Hypothalamus (tissue), 51 donors: Measurements from ENCODE around the gene MANF.

Source experiments
- DNase-seq, 51 donors: peaks; one replicate each; lab custom pipeline; 2025; lab: John Stamatoyannopoulos, UW

MANF gene

DNA sequence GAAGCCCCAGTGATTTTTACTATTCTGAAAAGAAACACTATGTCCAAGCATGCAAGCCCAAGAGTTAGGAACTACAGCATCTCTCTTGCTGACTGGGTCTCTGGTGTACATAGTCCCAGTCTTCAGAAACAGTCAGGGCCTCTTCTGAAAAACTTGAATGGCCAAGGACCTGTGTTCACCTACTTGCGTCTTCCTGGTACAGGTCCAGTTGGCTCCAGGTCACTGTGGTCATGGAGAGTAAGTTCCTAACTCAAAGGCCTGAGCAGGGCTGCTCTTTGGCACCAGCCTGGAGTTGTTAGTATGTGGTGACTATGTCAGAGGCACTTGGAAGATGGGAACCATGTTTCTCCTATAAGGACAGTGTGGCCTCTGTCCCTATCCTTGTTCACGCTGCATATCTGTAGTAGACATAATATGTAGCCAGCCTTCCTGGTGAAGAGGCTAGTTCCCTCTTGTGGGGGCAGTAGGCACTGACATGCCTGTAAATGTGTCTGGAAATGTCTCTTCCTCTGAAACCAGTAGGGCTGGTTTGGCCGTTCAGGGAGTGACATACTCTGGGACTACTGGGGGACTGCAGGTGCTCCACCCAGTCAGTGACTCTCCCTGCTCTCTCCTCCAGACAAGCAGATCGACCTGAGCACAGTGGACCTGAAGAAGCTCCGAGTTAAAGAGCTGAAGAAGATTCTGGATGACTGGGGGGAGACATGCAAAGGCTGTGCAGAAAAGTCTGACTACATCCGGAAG is 3.4 kb downstream of the MANF start:
- DNase-seq: no peak

- peak in 25 of 51 donors; percentile 6 to 55 (median 27) for DNase-seq
These were observed 4.5 kb downstream of the MANF start for GRCh38 chr3:51389423-51390183.

DNA sequence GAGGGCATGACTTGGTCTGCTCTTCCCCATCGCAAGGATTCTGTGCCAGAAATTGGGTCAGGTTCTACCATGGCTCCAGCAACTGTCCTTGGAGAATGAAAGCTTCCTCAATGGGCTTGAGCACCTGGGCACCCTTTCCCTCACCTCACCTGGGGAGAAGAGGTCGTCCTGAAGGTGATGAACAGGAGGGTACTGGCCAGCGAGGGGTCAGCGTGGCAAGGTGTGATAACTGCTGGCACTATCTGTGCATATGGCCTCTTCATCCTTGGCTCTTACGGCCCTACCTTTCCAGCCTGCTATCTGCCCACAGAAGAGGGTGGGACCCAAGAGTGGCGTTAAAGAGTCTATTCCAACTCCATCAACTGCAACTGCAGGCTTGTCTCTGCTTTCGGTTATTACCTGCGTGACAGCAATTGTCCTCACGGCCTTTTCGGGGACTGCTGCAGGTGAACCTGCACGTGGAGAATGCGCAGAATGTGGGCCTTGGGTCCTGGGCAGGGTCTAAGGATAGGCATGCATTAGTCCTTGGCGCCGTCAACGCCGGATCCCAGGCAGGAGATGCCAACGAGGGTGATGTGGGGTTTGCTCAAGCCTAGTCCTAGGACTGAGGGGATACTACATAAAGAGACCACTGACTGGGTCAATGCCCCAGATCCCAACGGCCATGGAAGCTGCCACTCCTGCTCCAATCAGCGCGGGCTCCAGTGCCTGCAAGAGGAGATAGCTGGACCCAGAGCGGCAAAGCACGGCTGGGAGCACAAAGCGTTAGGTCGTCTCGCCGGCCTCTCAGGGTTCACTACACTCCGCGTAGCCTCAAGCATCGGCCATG is 5.4 kb downstream of the MANF start:
- DNase-seq: no peak

DNA sequence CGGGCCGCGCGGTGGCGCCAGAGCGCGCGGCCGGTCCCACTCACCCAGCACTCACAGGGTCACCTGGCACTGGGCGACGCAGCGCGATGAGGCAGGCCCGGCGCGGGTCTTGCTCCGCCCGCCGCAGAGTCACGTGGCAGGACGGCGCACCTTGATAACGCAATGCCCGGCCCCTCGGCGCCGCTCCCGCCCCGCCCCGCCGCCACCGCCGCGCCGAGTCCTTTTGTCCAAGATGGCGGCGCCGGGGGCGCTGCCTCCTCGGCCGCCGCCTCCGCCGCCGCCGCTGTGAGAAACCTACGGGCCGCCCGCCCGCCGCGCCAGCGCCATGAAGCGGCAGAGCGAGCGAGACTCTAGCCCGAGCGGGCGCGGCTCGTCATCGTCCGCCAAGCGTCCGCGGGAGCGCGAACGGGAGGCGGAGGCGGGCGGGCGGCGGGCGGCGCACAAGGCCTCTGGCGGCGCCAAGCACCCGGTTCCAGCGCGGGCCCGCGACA is 6.0 kb downstream of the MANF start, which contains the start of gene RBM15B:
RBM15B (plus strand) TSS at position 211 of the 491 bp plus-strand sequence; CDS start at position 326, 115 bp downstream.
- peak; percentile 63 to 99 (median 94) for DNase-seq

GRCh38 chr3:51391566-51392354 is 6.7 kb downstream of the MANF start:
- DNase-seq: peak in 8 of 51 donors; percentile 15 to 46 (median 38)

DNA sequence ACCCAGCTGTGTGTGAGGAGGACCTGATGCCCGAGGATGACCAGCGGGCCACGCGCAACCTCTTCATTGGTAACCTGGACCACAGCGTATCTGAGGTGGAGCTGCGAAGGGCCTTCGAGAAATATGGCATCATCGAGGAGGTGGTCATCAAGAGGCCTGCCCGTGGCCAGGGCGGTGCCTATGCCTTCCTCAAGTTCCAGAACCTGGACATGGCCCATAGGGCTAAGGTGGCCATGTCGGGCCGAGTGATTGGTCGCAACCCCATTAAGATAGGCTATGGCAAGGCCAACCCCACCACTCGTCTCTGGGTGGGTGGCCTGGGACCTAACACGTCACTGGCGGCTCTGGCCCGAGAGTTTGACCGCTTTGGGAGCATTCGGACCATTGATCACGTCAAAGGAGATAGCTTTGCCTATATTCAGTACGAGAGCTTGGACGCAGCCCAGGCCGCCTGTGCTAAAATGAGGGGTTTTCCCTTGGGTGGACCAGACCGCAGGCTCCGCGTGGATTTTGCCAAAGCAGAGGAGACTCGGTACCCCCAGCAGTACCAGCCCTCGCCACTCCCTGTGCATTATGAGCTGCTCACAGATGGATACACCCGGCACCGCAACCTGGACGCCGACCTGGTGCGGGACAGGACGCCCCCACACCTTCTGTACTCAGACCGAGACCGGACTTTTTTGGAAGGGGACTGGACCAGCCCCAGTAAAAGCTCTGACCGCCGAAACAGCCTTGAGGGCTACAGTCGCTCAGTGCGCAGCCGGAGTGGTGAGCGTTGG is 7.5 kb downstream of the MANF start:
- no peak for DNase-seq

- DNase-seq: no peak
These were observed 8.0 kb downstream of the MANF start for GRCh38 chr3:51393134-51393495.

GRCh38 chr3:51393564-51393963 is 8.5 kb downstream of the MANF start:
- no peak for DNase-seq

- no peak for DNase-seq
These were observed 9.4 kb downstream of the MANF start for GRCh38 chr3:51394541-51394940.

GRCh38 chr3:51395493-51396213 is 10.6 kb downstream of the MANF start:
- DNase-seq: no peak

- no peak for DNase-seq
These were observed 11.3 kb downstream of the MANF start for GRCh38 chr3:51396401-51396800.

GRCh38 chr3:51397392-51397791 is 12.3 kb downstream of the MANF start:
- no peak for DNase-seq

GRCh38 chr3:51398595-51399310 is 13.7 kb downstream of the MANF start:
- no peak for DNase-seq

DNA sequence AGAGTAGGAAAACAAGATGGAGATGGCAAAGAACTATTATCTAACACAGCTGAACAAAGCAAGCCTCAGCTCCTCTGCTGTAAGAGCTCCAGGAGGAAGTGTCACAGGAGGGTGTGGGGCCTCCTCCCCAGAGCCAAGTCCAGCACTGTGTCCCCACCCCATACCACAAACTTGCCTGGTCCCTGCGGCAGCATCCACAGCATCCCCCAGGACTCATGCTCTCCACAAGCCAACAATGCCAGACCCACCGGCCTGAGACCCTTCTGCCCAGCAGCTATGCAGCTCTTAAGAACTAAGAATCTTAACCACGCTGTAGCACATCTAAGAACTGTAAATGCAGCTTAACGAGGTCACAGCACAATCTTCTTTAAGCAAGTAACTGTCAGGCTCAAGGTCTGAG is 15.1 kb downstream of the MANF start:
- DNase-seq: no peak

GRCh38 chr3:51401735-51402134 is 16.6 kb downstream of the MANF start:
- no peak for DNase-seq

DNA sequence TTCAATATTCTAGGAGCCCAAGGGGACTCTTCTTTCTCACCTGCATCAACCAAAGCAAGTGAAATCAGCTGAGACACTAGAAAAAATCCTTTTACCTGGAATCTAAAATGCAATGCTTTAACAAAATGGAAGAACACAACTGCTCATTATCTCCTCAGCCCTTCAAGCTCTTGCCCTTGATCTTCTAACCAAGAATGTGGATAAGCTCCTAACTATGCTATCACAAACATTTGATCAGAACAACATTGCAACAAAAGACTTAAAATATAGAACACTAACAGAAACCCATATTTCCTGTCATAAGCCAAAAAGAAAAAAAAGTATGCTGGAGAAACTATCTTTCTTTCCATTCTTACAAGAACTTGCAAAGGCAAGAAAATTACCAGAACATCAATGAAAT is 18.6 kb downstream of the MANF start:
- no peak for DNase-seq

DNA sequence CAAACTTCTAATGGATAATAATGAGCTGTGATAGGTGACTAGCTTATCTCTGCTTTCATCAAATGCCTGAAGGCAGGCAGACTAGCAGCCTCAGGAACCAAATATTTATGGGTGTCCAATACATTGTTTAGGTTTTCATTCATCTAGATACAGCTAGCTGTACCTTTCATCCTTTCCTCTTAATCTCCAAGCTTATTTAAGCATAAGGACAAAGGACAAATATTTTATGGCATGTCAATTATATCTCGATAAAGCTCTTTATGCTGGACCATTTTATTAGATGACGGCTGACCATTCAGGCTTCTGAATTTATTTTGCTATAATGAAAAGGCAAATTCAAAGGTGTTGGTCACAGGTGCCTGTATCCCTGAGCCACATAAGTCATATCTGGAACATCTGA is 22.9 kb downstream of the MANF start:
- no peak for DNase-seq

- no peak for DNase-seq
These were observed 23.7 kb downstream of the MANF start for GRCh38 chr3:51408813-51409212.
